H1 (cell line): Measurements from ENCODE around the gene SMIM38. TPM values are rescaled to one million over a fixed set of nuclear protein-coding genes. Genes with fewer than 3 reads are reported as not detected.
A peak's percentile ranks its signal among the peaks of the same experiment; 100 is the strongest.

Source experiments
- CTCF ChIA-PET: fragments of 300-600 bp; sonication (Branson Sonifier 250); formaldehyde crosslinking; loops from one replicate; lab custom pipeline; 2021; ENCODE audit not compliant: partially characterized antibody; lab: Charles Lee
- POLR2A ChIA-PET: fragments of 300-600 bp; sonication (Branson Sonifier 250); formaldehyde crosslinking; loops from one replicate; lab custom pipeline; 2021; ENCODE audit warnings: inconsistent platforms; ENCODE audit not compliant: partially characterized antibody; lab: Charles Lee
- DNase-seq, 2 experiments: peaks; one replicate each; pipeline versions ENCODE4 v3.0.0 to v3.0.0-alpha.2; 2010 to 2022; ENCODE audit warnings: low spot score in 2 of 2, low read depth in 1 of 2, mixed read lengths in 1 of 2
- FAIRE-seq: peaks from 2 replicates; lab custom pipeline; 2011; peaks lifted over from hg19 to GRCh38; lab: Jason Lieb, UNC
- H2AFZ ChIP-seq: 2 replicates; pipeline ENCODE4 v1.8.1; 2012; ENCODE audit warnings: low read length, inconsistent platforms
- H2AK5ac ChIP-seq: 2 replicates; pipeline ENCODE4 v1.6.1; 2013; ENCODE audit warnings: low read depth, low read length
- H2BK120ac ChIP-seq: replicated peaks from 2 replicates; pipeline ENCODE3; 2013; ENCODE audit warnings: low read depth, low read length, inconsistent platforms
- H2BK12ac ChIP-seq: 2 replicates; pipeline ENCODE4 v1.6.1; 2013; ENCODE audit warnings: low read depth, low read length
- H2BK15ac ChIP-seq: 2 replicates; pipeline ENCODE4 v1.6.1; 2013; ENCODE audit warnings: low read length
- H2BK20ac ChIP-seq: 2 replicates; pipeline ENCODE4 v1.6.1; 2013; ENCODE audit warnings: low read length
- H2BK5ac ChIP-seq: 2 replicates; pipeline ENCODE4 v1.6.1; 2013; ENCODE audit warnings: low read depth, low read length
- H3K14ac ChIP-seq: 2 replicates; pipeline ENCODE4 v1.6.1; 2013; ENCODE audit warnings: inconsistent platforms; ENCODE audit not compliant: insufficient read length
- H3K18ac ChIP-seq: 2 replicates; pipeline ENCODE4 v1.6.1; 2013; ENCODE audit warnings: low read length; ENCODE audit errors: extremely low read depth
- H3K23ac ChIP-seq: 2 replicates; pipeline ENCODE4 v1.6.1; 2013; ENCODE audit warnings: inconsistent platforms; ENCODE audit not compliant: insufficient read length
- H3K23me2 ChIP-seq: 2 replicates; pipeline ENCODE4 v1.6.1; 2013; ENCODE audit warnings: low read depth, low read length
- H3K27ac ChIP-seq: 2 replicates; pipeline ENCODE4 v1.6.1; 2011; ENCODE audit warnings: low read depth, low read length, inconsistent platforms
- H3K27me3 ChIP-seq, 4 experiments: replicated peaks in 1 of 4; 1 replicate in 1 of 4; 2 replicates in 3 of 4; pipeline versions ENCODE4 v1.6.1 to v1.8.1; 2011 to 2013; ENCODE audit warnings: low read length in 3 of 4, mild to moderate bottlenecking in 3 of 4, inconsistent platforms in 2 of 4, mixed read lengths in 2 of 4, moderate library complexity in 1 of 4; ENCODE audit not compliant: control insufficient read depth in 3 of 4, insufficient read depth in 3 of 4; ENCODE audit errors: extremely low read depth in 1 of 4
- H3K36me3 ChIP-seq, 4 experiments: 2 replicates each; pipeline versions ENCODE4 v1.6.1 to v1.8.1; 2011 to 2013; ENCODE audit warnings: mild to moderate bottlenecking in 4 of 4, low read length in 3 of 4, moderate library complexity in 2 of 4, control low read depth in 1 of 4, inconsistent platforms in 1 of 4; ENCODE audit not compliant: insufficient read depth in 4 of 4, control insufficient read depth in 2 of 4
- H3K4ac ChIP-seq: replicated peaks from 2 replicates; pipeline ENCODE3; 2013; ENCODE audit warnings: low read length, low read depth, mixed read lengths, inconsistent platforms; ENCODE audit not compliant: insufficient read length
- H3K4me1 ChIP-seq, 4 experiments: replicated peaks in 1 of 4; 1 replicate in 1 of 4; 2 replicates in 3 of 4; pipeline versions ENCODE4 v1.6.1 to v1.8.1; 2011 to 2013; ENCODE audit warnings: low read length in 3 of 4, inconsistent platforms in 2 of 4, mixed read lengths in 1 of 4; ENCODE audit not compliant: insufficient read depth in 4 of 4, control insufficient read depth in 3 of 4
- H3K4me2 ChIP-seq, 2 experiments: 2 replicates each; pipeline versions ENCODE4 v1.6.1 to v1.8.1; 2011 to 2013; ENCODE audit warnings: low read depth in 2 of 2, low read length in 2 of 2, control low read depth in 1 of 2, inconsistent platforms in 1 of 2, mild to moderate bottlenecking in 1 of 2; ENCODE audit not compliant: insufficient read depth in 1 of 2
- H3K4me3 ChIP-seq, 4 experiments: fragments of 200-600, 300-600 bp in 1 of 4; sonication (generic), shearing (Covaris generic), sonication (Bioruptor Twin) in 1 of 4; 2 replicates each; pipeline versions ENCODE4 v1.5.1 to v1.8.1; 2011 to 2016; ENCODE audit warnings: low read length in 4 of 4, low read depth in 3 of 4, control low read depth in 2 of 4, inconsistent platforms in 2 of 4, mild to moderate bottlenecking in 2 of 4, mixed read lengths in 1 of 4, moderate library complexity in 1 of 4; ENCODE audit not compliant: insufficient read depth in 2 of 4; ENCODE audit errors: extremely low read depth in 1 of 4
- H3K56ac ChIP-seq: replicated peaks from 2 replicates; pipeline ENCODE3; 2013; ENCODE audit warnings: low read depth, mild to moderate bottlenecking, mixed read lengths, low read length, inconsistent platforms; ENCODE audit not compliant: insufficient read length
- H3K79me1 ChIP-seq: 2 replicates; pipeline ENCODE4 v1.6.1; 2013; ENCODE audit warnings: low read depth, low read length, control low read depth
- H3K79me2 ChIP-seq, 2 experiments: 2 replicates each; pipeline versions ENCODE4 v1.6.1 to v1.8.1; 2012 to 2013; ENCODE audit warnings: low read length in 2 of 2, mild to moderate bottlenecking in 2 of 2, inconsistent platforms in 1 of 2; ENCODE audit not compliant: insufficient read depth in 2 of 2, control insufficient read depth in 1 of 2
- H3K9ac ChIP-seq, 4 experiments: replicated peaks in 1 of 4; 1 replicate in 1 of 4; 2 replicates in 3 of 4; pipeline versions ENCODE4 v1.6.1 to v1.8.1; 2011 to 2013; ENCODE audit warnings: low read depth in 3 of 4, low read length in 3 of 4, control low read depth in 2 of 4, mild to moderate bottlenecking in 2 of 4, moderate library complexity in 2 of 4, inconsistent platforms in 1 of 4; ENCODE audit errors: extremely low read depth in 1 of 4
- H3K9me3 ChIP-seq, 2 experiments: 2 replicates each; pipeline versions ENCODE4 v1.6.1 to v1.8.1; 2012 to 2013; ENCODE audit warnings: mild to moderate bottlenecking in 2 of 2, moderate library complexity in 2 of 2, control low read depth in 1 of 2, inconsistent platforms in 1 of 2, low read depth in 1 of 2, low read length in 1 of 2, mixed read lengths in 1 of 2; ENCODE audit not compliant: insufficient read depth in 2 of 2
- H4K20me1 ChIP-seq, 2 experiments: replicated peaks in 1 of 2; 2 replicates each; pipeline versions ENCODE3 to v1.8.1; 2011 to 2013; ENCODE audit warnings: inconsistent platforms in 2 of 2, low read length in 2 of 2, mild to moderate bottlenecking in 1 of 2; ENCODE audit not compliant: insufficient read depth in 2 of 2, control insufficient read depth in 1 of 2
- H4K5ac ChIP-seq: 2 replicates; pipeline ENCODE4 v1.6.1; 2013; ENCODE audit warnings: low read length, low read depth, mixed read lengths, inconsistent platforms; ENCODE audit not compliant: insufficient read length
- H4K8ac ChIP-seq: 2 replicates; pipeline ENCODE4 v1.8.0; 2013; ENCODE audit warnings: mild to moderate bottlenecking, moderate library complexity, low read length, inconsistent platforms; ENCODE audit not compliant: insufficient read depth; ENCODE audit errors: extremely low read depth
- H4K91ac ChIP-seq: replicated peaks from 2 replicates; pipeline ENCODE3; 2013; ENCODE audit warnings: low read length, mixed read lengths, inconsistent platforms; ENCODE audit not compliant: insufficient read length
- CBX5 ChIP-seq: fragments of 300-800, 300-1000 bp; sonication (generic); IDR thresholded peaks from 2 replicates; pipeline ENCODE4 v1.7.1; 2016; ENCODE audit warnings: antibody characterized with exemption, low read length, low read depth
- NRF1 ChIP-seq: IDR thresholded peaks from 2 replicates; pipeline ENCODE4 v1.6.1; 2011; ENCODE audit warnings: mild to moderate bottlenecking, low read depth, low read length, improper control_type of control experiment
- POLR2A ChIP-seq, 2 experiments: IDR thresholded peaks; 1 replicate in 1 of 2; 2 replicates in 1 of 2; pipeline ENCODE4 v1.6.1; 2011; ENCODE audit warnings: low read depth in 2 of 2, low read length in 2 of 2, mild to moderate bottlenecking in 2 of 2; ENCODE audit errors: control extremely low read depth in 1 of 2
- RBBP5 ChIP-seq: IDR thresholded peaks from 2 replicates; pipeline ENCODE4 v1.7.1; 2012; ENCODE audit warnings: low read depth, mild to moderate bottlenecking, inconsistent platforms, low read length, moderate library complexity, borderline replicate concordance
- SIRT6 ChIP-seq: IDR thresholded peaks from one replicate; pipeline ENCODE4 v1.7.1; 2012; ENCODE audit warnings: low read length, inconsistent platforms
- SIX5 ChIP-seq: IDR thresholded peaks from 2 replicates; pipeline ENCODE4 v1.6.1; 2011; ENCODE audit warnings: mild to moderate bottlenecking, low read depth, low read length
- SRF ChIP-seq: IDR thresholded peaks from 2 replicates; pipeline ENCODE4 v1.6.1; 2011; ENCODE audit warnings: mild to moderate bottlenecking, low read depth, low read length, moderate library complexity
- WGBS, 2 experiments: shearing (Covaris generic) in 1 of 2; methylation state at CpG; one replicate each; pipeline versions ENCODE4 v1.1.6 to v1.1.7; 2013 to 2015; ENCODE audit warnings: low lambda C conversion rate in 2 of 2, mixed read lengths in 2 of 2, inconsistent platforms in 1 of 2, low coverage in 1 of 2, missing lambda C conversion rate in 1 of 2; ENCODE audit not compliant: insufficient replicate concordance in 2 of 2, insufficient coverage in 1 of 2, insufficient read length in 1 of 2; ENCODE audit errors: extremely low coverage in 1 of 2, missing lambda C conversion rate in 1 of 2; 5-methylcytosine and 5-hydroxymethylcytosine counted together
- polyA plus RNA-seq, 7 experiments: library from polyadenylated mRNA; depleted of rRNA in 3 of 7; stranded (reverse) in 5 of 7; unstranded in 2 of 7; fragments of >200 nt in 5 of 7; fragments of 200-250 nt in 2 of 7; gene quantifications; 1 replicate in 5 of 7; 2 replicates in 1 of 7; 4 replicates in 1 of 7; pipeline versions ENCODE4 v1.2.1 to v1.2.3, GENCODE V29; 2011 to 2013; ENCODE audit warnings: missing spikeins in 2 of 7, mixed read lengths in 2 of 7
- total RNA-seq: library from RNA; stranded (reverse); fragmentation: NEBNext Ultra II Directional; extraction: Animal tissue kit (Norgen Biotek cat#: 25700); gene quantifications from 2 replicates; pipeline ENCODE4 v1.2.1, GENCODE V29; 2021

The SMIM38 gene
- total and polyA plus RNA-seq, 2 of the 8 experiments (the other 6 are each of a cell fraction or from before 2014, with no cell fraction given) = 0.17 to 0.20 TPM

GRCh38 chr11:69172674-69173073 is 16.9 kb downstream of the SMIM38 start:
- no peaks in the 10 kb centered on the region for H3K27me3 ChIP-seq
- H3K9me3 ChIP-seq = peaks cover 0 to 8% of the 10 kb centered on the region in 2 experiments; a peak in 1 of 4 replicates
- no peaks in the 10 kb centered on the region; a peak in 1 of 7 replicates for H3K4me1 ChIP-seq
- H2BK120ac ChIP-seq = no peak overlapping the region
- FAIRE-seq (no peak), DNase-seq (no peak)
- H3K79me2 ChIP-seq = no peaks in the 10 kb centered on the region
- 40% methylated on average over 1 of the region's 1 CpG; no CpG with 5 or more reads in 1 of the 2 experiments for WGBS, 2 experiments
- TF ChIP-seq CBX5 (no peak), SIX5 (peak; percentile 45), SIRT6 (no peak), SRF (no peak), NRF1 (no peak), POLR2A (IDR thresholded peaks at IDR 0.05; ENCODE audit: control extremely low read depth in 1 of 2, low read depth in 2 of 2, low read length in 2 of 2) (no peak), RBBP5 (no peak)
- H2BK20ac ChIP-seq = no peak overlapping the region
- H4K20me1 ChIP-seq = no peaks in the 10 kb centered on the region
- H2BK12ac ChIP-seq = no peak overlapping the region
- no peak overlapping the region for H2BK15ac ChIP-seq
- H3K4me3 ChIP-seq = no peak overlapping the region
- H3K4me2 ChIP-seq = no peak overlapping the region
- H3K23ac ChIP-seq = no peak overlapping the region
- H2BK5ac ChIP-seq = no peak overlapping the region
- H3K79me1 ChIP-seq = no peaks in the 10 kb centered on the region
- H3K18ac ChIP-seq = no peak overlapping the region
- H3K14ac ChIP-seq = no peak overlapping the region
- H4K91ac ChIP-seq = no peak overlapping the region
- H2AK5ac ChIP-seq = no peak overlapping the region
- no peak overlapping the region for H3K4ac ChIP-seq
- H3K27ac ChIP-seq = no peak overlapping the region
- peak overlapping the region; percentile 86 for H2AFZ ChIP-seq
- H4K5ac ChIP-seq = no peak overlapping the region
- CTCF ChIA-PET = no interaction called here
- no peaks in the 10 kb centered on the region for H3K36me3 ChIP-seq
- no peaks in the 10 kb centered on the region for H3K23me2 ChIP-seq
- no peak overlapping the region for H4K8ac ChIP-seq
- H3K9ac ChIP-seq = no peak overlapping the region
- H3K56ac ChIP-seq = no peak overlapping the region
- POLR2A ChIA-PET = no interaction called here
